ENCODE results near the gene CD200R1.

Gene CD200R1

DNA sequence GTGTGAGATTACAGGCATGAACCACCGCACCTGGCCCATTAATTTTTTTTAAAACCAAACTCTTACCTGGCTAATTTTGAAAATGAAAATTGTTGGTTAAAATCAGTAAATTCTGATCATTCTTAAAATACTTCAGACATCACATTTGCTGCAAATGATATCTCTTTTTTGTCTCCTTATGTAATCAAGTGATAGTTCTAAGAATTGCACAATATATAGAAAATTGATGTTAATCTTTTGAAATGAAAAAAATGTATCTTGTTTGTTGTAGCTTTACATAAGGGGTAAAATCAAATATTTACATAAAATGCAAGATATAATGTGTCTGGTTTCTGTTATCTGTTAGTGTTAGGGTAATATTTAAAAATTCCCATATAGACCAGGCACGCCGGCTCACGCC lies 20.9 kb upstream of the CD200R1 start:
- H3K4me3 ChIP-seq (ENCODE audit: low read depth in 1 of 2, low read length in 2 of 2) = no peak overlapping the region
- H3K9me3 ChIP-seq (ENCODE audit: low read length) = no peaks in the 10 kb centered on the region
- peaks cover 8% of the 10 kb centered on the region for H3K36me3 ChIP-seq (ENCODE audit: insufficient read depth, low read length)
- H3K27me3 ChIP-seq (ENCODE audit: control insufficient read depth in 1 of 2, insufficient read depth in 2 of 2, low read length in 2 of 2) = no peaks in the 10 kb centered on the region
- H3K27ac ChIP-seq (ENCODE audit: low read depth, low read length) = no peak overlapping the region
- H3K9ac ChIP-seq (ENCODE audit: low read length) = no peak overlapping the region
- peaks cover 15% of the 10 kb centered on the region for H3K4me1 ChIP-seq (ENCODE audit: insufficient read depth, low read length)

DNA sequence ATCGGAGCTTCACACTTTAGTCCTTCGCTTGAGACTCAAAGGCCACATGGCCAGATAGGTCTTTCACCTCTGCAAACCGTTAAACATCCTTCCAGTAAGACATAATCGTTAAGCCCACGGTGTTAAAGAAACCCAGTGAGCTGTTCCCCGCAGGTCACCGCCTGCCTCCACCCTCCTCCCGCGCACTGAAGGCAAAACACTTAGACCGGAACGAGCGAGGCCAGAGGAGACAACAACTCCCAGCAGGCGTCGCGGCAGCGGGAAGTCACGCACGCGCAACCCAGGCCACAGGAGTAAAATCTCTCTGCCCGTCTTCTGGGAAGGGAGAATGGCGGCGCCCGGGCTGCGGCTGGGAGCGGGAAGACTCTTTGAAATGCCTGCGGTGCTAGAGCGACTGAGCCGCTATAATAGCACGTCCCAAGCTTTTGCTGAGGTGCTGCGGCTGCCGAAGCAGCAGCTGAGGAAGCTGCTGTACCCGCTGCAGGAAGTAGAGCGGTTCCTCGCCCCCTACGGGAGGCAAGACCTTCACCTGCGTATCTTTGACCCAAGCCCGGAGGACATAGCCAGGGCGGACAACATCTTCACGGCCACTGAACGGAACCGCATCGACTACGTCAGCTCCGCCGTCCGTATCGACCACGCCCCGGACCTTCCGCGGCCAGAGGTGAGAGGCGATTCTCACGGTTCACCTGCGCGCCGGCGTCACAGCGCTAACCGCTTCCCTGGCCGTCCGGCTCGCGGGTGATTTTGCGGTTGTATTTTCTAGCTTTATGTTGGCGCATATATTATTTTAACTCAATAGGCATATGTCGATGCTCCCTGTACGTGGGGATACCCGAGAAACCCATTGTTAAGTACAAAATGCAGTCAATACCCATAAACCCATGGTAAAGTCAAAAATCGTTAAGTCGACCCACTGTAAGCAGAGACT lies 16.0 kb upstream of the CD200R1 start, which contains the start of gene GTPBP8:
GTPBP8 (plus strand) TSS at position 313 of the 931 bp plus-strand sequence; CDS start at position 329, 16 bp downstream.
- H3K9me3 ChIP-seq (ENCODE audit: low read length) = no peaks in the 10 kb centered on the region
- H3K4me3 ChIP-seq (ENCODE audit: low read depth in 1 of 2, low read length in 2 of 2) = peak within 1 kb of the TSS; percentile 78 to 96
- H3K27ac ChIP-seq (ENCODE audit: low read depth, low read length) = peak within 1 kb of the TSS; percentile 94
- no peaks in the 10 kb centered on the region for H3K36me3 ChIP-seq (ENCODE audit: insufficient read depth, low read length)
- peak within 1 kb of the TSS; percentile 87 for H3K9ac ChIP-seq (ENCODE audit: low read length)
- peaks cover 15% of the 10 kb centered on the region for H3K4me1 ChIP-seq (ENCODE audit: insufficient read depth, low read length)
- no peaks in the 10 kb centered on the region for H3K27me3 ChIP-seq (ENCODE audit: control insufficient read depth in 1 of 2, insufficient read depth in 2 of 2, low read length in 2 of 2)

DNA sequence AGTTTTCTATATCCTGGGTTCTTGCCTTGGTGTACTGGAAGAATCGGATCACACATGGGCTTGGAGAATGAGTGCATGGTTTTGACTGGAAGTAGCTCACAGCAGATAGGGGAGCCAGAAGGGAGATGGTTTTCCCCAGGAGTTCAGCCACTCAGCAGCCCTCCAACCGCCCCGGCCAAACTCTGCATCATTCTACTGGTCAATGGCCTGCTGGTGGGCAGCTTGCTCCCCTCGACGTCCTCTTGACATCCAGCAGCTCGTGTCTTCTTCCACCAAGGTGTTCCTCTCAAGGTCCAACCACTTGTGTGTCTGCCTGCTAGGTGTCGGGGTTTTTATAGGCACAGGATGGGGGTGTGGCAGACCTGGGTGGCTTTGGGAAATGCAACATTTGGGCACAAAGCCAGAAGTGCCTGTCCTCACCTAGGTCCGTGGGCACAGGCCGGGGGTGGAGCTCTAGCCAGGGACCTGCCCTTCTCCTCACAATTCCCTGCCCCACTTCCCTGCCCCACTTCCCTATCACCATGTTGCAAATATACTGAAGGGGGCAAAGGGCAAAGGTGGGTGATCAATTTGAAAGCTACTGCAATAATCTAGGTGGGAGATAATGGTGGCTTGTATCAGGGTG lies 12.9 kb upstream of the CD200R1 start:
- Histone ChIP-seq H3K4me3 (ENCODE audit: low read depth in 1 of 2, low read length in 2 of 2) (no peak overlapping the region), H3K27me3 (ENCODE audit: control insufficient read depth in 1 of 2, insufficient read depth in 2 of 2, low read length in 2 of 2) (no peaks in the 10 kb centered on the region), H3K36me3 (ENCODE audit: insufficient read depth, low read length) (no peaks in the 10 kb centered on the region), H3K27ac (ENCODE audit: low read depth, low read length) (no peak overlapping the region), H3K4me1 (ENCODE audit: insufficient read depth, low read length) (peaks cover 14% of the 10 kb centered on the region), H3K9ac (ENCODE audit: low read length) (no peak overlapping the region), H3K9me3 (ENCODE audit: low read length) (no peaks in the 10 kb centered on the region)

DNA sequence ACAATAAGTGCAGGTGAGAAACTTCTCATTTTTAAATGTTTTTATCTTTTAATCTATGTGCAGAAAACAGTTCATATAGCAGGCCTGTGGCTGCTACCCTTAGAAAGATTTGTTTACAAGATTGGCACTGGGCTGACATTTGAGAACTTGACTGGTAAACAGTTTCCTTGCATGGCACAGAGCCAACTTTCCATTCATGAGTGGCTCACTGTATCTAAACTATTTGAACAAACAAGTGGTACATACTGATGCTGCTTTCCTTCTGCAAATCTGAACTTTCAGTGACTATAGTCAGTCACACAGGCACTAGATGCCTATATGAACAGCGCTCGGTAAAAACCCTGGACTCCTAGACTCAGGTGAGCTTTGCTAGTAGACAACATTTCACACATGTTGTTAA lies 9.6 kb upstream of the CD200R1 start:
- Histone ChIP-seq H3K4me3 (ENCODE audit: low read depth in 1 of 2, low read length in 2 of 2) (no peak overlapping the region), H3K27ac (ENCODE audit: low read depth, low read length) (no peak overlapping the region), H3K4me1 (ENCODE audit: insufficient read depth, low read length) (no peaks in the 10 kb centered on the region), H3K9me3 (ENCODE audit: low read length) (no peaks in the 10 kb centered on the region), H3K36me3 (ENCODE audit: insufficient read depth, low read length) (no peaks in the 10 kb centered on the region), H3K27me3 (ENCODE audit: control insufficient read depth in 1 of 2, insufficient read depth in 2 of 2, low read length in 2 of 2) (no peaks in the 10 kb centered on the region), H3K9ac (ENCODE audit: low read length) (no peak overlapping the region)

- no peak overlapping the region for H3K4me3 ChIP-seq (ENCODE audit: low read depth in 1 of 2, low read length in 2 of 2)
- no peak overlapping the region for H3K9ac ChIP-seq (ENCODE audit: low read length)
- no peaks in the 10 kb centered on the region for H3K4me1 ChIP-seq (ENCODE audit: insufficient read depth, low read length)
- H3K27me3 ChIP-seq (ENCODE audit: control insufficient read depth in 1 of 2, insufficient read depth in 2 of 2, low read length in 2 of 2) = no peaks in the 10 kb centered on the region
- no peaks in the 10 kb centered on the region for H3K36me3 ChIP-seq (ENCODE audit: insufficient read depth, low read length)
- H3K9me3 ChIP-seq (ENCODE audit: low read length) = no peaks in the 10 kb centered on the region
- H3K27ac ChIP-seq (ENCODE audit: low read depth, low read length) = no peak overlapping the region
Observed at GRCh38 chr3:112982710-112983109, 7.8 kb upstream of the CD200R1 start.

DNA sequence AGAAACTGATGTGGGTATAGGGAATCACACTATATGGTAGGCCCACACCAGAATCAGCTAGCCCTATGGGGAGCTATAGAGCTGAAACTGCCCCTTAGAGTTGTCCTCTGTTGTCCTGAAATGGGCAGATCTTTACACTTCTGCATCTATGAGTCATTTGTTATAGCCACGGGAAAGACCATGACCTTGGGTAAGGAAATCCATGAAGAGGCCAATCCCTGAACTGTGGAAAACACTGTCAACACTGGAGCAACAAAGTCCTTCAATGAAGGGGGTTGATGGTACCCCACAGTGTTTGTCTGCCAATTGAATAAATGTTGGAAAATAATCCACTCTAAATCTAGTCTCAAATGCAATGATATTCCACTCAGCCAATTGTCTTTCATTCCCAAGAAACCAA lies 5.2 kb upstream of the CD200R1 start:
- Histone ChIP-seq H3K36me3 (ENCODE audit: insufficient read depth, low read length) (no peaks in the 10 kb centered on the region), H3K4me1 (ENCODE audit: insufficient read depth, low read length) (no peaks in the 10 kb centered on the region), H3K9ac (ENCODE audit: low read length) (no peak overlapping the region), H3K27me3 (ENCODE audit: control insufficient read depth in 1 of 2, insufficient read depth in 2 of 2, low read length in 2 of 2) (no peaks in the 10 kb centered on the region), H3K9me3 (ENCODE audit: low read length) (no peaks in the 10 kb centered on the region), H3K27ac (ENCODE audit: low read depth, low read length) (no peak overlapping the region), H3K4me3 (ENCODE audit: low read depth in 1 of 2, low read length in 2 of 2) (no peak overlapping the region)

DNA sequence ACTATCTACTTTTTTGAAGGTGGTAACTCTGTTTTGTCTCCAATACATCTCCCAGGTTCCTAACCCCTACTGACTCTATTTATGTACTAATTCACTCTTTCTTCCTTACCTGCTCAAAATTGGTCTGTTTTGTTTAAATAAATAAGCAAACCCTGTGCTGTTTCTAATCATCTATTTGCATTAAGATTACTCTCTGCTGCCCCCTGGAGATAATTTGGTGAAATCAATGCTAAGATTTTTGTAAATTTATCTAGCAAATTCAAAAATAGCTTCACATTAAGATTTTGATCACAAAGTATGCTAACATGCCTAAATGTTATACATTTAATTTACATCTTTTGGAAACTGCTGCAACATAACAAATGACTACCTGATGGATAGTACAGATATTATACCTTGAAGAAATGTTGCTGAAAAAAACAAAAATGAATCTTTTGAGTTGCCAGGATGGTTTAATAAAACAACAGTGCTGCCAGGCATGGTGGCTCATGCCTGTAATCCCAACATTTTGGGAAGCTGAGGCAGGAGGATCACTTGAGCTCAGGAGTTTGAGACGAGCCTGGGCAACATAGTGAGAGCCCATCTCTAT lies 4.4 kb upstream of the CD200R1 start:
- Histone ChIP-seq H3K27ac (ENCODE audit: low read depth, low read length) (no peak overlapping the region), H3K9me3 (ENCODE audit: low read length) (no peaks in the 10 kb centered on the region)

DNA sequence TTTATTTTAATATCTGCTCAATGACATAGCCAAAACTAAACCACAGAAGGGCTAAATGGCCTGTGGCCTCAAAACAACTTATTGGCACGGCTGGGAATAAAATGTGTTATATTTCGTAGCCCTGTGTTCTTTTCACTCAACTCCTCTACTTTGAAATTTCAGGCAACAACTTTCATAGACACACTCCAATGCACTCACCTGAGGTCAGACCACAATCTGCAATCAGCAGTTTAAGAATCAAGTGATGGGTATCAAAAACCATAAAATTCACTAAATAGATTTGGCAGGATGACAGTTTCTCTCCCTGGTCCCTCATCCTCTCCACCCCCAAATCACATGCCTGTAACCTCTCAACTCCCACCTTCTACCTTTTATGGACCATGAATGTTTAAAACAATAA lies 2.0 kb upstream of the CD200R1 start:
- Histone ChIP-seq H3K27me3 (ENCODE audit: control insufficient read depth in 1 of 2, insufficient read depth in 2 of 2, low read length in 2 of 2) (no peaks in the 10 kb centered on the region), H3K36me3 (ENCODE audit: insufficient read depth, low read length) (no peaks in the 10 kb centered on the region), H3K9ac (ENCODE audit: low read length) (no peak overlapping the region), H3K4me3 (ENCODE audit: low read depth in 1 of 2, low read length in 2 of 2) (no peak overlapping the region), H3K27ac (ENCODE audit: low read depth, low read length) (no peak overlapping the region), H3K9me3 (ENCODE audit: low read length) (no peaks in the 10 kb centered on the region), H3K4me1 (ENCODE audit: insufficient read depth, low read length) (no peaks in the 10 kb centered on the region)

More for the DNA sequence above, 4.4 kb upstream of the CD200R1 start:
- H3K4me1 ChIP-seq (ENCODE audit: insufficient read depth, low read length) = no peaks in the 10 kb centered on the region
- no peak overlapping the region for H3K9ac ChIP-seq (ENCODE audit: low read length)
- H3K36me3 ChIP-seq (ENCODE audit: insufficient read depth, low read length) = no peaks in the 10 kb centered on the region
- H3K4me3 ChIP-seq (ENCODE audit: low read depth in 1 of 2, low read length in 2 of 2) = no peak overlapping the region
- H3K27me3 ChIP-seq (ENCODE audit: control insufficient read depth in 1 of 2, insufficient read depth in 2 of 2, low read length in 2 of 2) = no peaks in the 10 kb centered on the region

- Histone ChIP-seq H3K4me1 (ENCODE audit: insufficient read depth, low read length) (no peaks in the 10 kb centered on the region), H3K27ac (ENCODE audit: low read depth, low read length) (no peak overlapping the region), H3K36me3 (ENCODE audit: insufficient read depth, low read length) (no peaks in the 10 kb centered on the region), H3K4me3 (ENCODE audit: low read depth in 1 of 2, low read length in 2 of 2) (no peak overlapping the region), H3K9me3 (ENCODE audit: low read length) (no peaks in the 10 kb centered on the region), H3K27me3 (ENCODE audit: control insufficient read depth in 1 of 2, insufficient read depth in 2 of 2, low read length in 2 of 2) (no peaks in the 10 kb centered on the region), H3K9ac (ENCODE audit: low read length) (no peak overlapping the region)
Observed at GRCh38 chr3:112976001-112976400, 1.1 kb upstream of the CD200R1 start.

DNA sequence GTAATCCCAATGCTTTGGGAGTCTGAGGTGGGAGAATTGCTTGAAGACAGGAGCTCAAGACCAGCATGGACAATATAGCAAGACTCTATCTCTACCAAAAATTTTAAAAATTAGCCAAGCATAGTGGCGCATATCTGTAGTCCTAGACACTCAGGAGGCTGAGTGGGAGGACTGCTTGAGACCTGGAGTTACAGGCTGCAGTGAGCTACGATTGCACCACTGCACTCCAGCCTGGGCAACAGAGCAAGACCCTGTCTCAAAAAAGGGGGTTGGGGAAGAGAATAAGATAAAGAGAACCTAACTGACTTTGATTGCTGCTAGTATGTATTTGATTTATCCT lies 755 bp downstream of the CD200R1 start:
- Histone ChIP-seq H3K27ac (ENCODE audit: low read depth, low read length) (no peak overlapping the region), H3K36me3 (ENCODE audit: insufficient read depth, low read length) (no peaks in the 10 kb centered on the region), H3K4me3 (ENCODE audit: low read depth in 1 of 2, low read length in 2 of 2) (no peak overlapping the region), H3K9ac (ENCODE audit: low read length) (no peak overlapping the region), H3K4me1 (ENCODE audit: insufficient read depth, low read length) (no peaks in the 10 kb centered on the region), H3K9me3 (ENCODE audit: low read length) (no peaks in the 10 kb centered on the region), H3K27me3 (ENCODE audit: control insufficient read depth in 1 of 2, insufficient read depth in 2 of 2, low read length in 2 of 2) (no peaks in the 10 kb centered on the region)

DNA sequence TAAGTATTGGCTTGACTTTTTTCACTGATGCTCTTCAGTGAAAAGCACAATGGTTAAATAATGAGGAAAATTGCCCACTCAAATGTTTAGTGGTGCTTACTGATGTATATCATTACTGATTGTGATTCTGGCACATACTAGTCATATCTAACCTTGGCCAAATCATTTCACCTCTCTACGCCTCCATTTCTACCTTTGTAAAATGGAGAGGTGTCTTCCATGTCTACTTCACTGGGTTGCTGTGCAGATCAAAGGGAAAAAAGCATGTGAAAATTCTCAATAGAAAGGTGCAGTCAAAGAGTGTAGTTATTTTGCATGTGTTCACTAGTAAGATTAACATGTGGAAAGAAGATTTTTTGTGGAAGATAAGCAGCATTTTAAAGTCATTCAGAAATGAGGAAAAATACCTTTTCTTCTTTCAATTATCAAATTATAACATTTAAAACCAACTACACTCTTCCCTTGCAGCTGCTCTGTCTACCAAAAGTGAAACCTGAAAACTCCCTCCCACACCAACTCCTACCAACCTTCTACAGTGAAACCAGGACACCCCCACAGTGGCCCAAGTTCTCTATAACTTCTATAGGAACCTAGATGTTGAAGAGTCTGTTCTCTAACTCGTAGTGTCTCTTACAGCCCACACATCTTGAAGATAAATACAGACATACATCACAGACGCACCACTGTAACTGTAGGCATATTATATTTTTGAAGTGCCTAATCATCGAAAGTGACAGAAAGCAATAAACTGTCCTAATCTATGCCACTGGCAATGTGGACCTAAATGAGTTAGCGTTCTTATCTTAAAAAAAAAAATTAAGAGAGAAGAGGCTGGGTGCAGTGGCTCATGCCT lies 1.4 kb downstream of the CD200R1 start:
- no peaks in the 10 kb centered on the region for H3K4me1 ChIP-seq (ENCODE audit: insufficient read depth, low read length)
- H3K9me3 ChIP-seq (ENCODE audit: low read length) = no peaks in the 10 kb centered on the region
- no peak overlapping the region for H3K9ac ChIP-seq (ENCODE audit: low read length)
- H3K27me3 ChIP-seq (ENCODE audit: control insufficient read depth in 1 of 2, insufficient read depth in 2 of 2, low read length in 2 of 2) = no peaks in the 10 kb centered on the region
- H3K36me3 ChIP-seq (ENCODE audit: insufficient read depth, low read length) = no peaks in the 10 kb centered on the region
- no peak overlapping the region for H3K27ac ChIP-seq (ENCODE audit: low read depth, low read length)
- no peak overlapping the region for H3K4me3 ChIP-seq (ENCODE audit: low read depth in 1 of 2, low read length in 2 of 2)

All from muscle layer of colon (tissue), 2 donors.